NT2/D1 (cell line): ENCODE measurements around the gene TCP11L1.

Experiments used
- DNase-seq: peaks from one replicate; pipeline ENCODE4 v3.0.0-alpha.2; 2011; ENCODE audit warnings: low read depth, low spot score
- H3K27me3 ChIP-seq: 2 replicates; pipeline ENCODE4 v1.6.0; 2011; ENCODE audit warnings: mild to moderate bottlenecking; ENCODE audit not compliant: insufficient read length, insufficient read depth
- H3K36me3 ChIP-seq: 2 replicates; pipeline ENCODE4 v1.6.1; 2011; ENCODE audit warnings: mild to moderate bottlenecking, low read length, mixed read lengths; ENCODE audit not compliant: insufficient read depth, insufficient read length
- H3K4me1 ChIP-seq: 2 replicates; pipeline ENCODE4 v1.5.1; 2011; ENCODE audit not compliant: insufficient read depth, insufficient read length
- H3K4me3 ChIP-seq: 2 replicates; pipeline ENCODE4 v1.5.1; 2011; ENCODE audit warnings: low read depth; ENCODE audit not compliant: insufficient read length
- H3K9ac ChIP-seq: 2 replicates; pipeline ENCODE4 v1.6.0; 2011; ENCODE audit warnings: low read depth; ENCODE audit not compliant: insufficient read length
- H3K9me3 ChIP-seq: 2 replicates; pipeline ENCODE4 v1.5.1; 2011; ENCODE audit warnings: mild to moderate bottlenecking, low read length; ENCODE audit not compliant: insufficient read depth
- SUZ12 ChIP-seq: IDR thresholded peaks from 2 replicates; pipeline ENCODE4 v1.6.1; 2011; ENCODE audit not compliant: insufficient read length, insufficient read depth; ENCODE audit errors: extremely low read depth
- YY1 ChIP-seq: IDR thresholded peaks from 2 replicates; pipeline ENCODE4 v1.6.1; 2011; ENCODE audit not compliant: insufficient read length, insufficient read depth
- ZNF274 ChIP-seq: IDR thresholded peaks from 2 replicates; pipeline ENCODE4 v1.6.1; 2011; ENCODE audit warnings: mild to moderate bottlenecking, low read depth, low read length

The TCP11L1 gene

DNA sequence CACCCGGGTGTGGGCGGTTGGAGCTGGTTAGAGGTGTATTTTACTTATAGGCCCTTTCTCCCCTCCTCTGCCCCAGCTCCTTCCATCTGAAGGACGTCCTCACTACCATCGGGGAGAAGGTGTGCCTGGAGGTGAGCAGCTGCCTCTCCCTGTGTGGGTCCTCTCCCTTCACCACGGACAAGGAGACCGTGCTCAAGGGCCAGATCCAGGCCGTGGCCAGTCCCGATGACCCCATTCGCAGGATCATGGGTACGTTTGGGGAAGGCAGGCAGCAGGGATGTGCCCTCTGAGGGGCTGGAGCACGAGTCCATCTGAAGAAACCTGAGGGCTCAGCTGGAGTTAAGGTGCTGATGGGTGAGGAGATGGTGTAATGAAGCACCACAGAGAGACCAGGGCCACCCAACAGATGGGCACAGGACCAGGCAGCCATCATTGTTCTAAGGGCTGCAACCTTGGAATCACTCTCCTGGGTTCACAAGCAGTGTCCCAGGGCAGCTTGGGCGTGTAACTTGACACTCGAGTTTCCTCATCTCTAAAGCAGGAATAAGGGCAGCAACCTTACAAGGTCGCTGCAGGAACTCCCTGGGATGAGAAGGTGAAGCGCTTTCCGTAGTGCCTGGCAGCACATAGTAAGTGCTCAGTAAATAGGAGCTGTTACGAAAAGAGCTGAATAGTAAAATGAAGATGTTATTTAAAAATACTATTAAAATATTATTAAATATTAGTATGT lies 29.4 kb downstream of the TCP11L1 start:
- peaks cover 4% of the 10 kb centered on the region for H3K4me1 ChIP-seq
- no peak for DNase-seq
- H3K36me3 ChIP-seq = peaks cover 56% of the 10 kb centered on the region
- no peaks in the 10 kb centered on the region for H3K9me3 ChIP-seq
- no peak overlapping the region for H3K9ac ChIP-seq
- no peaks in the 10 kb centered on the region for H3K27me3 ChIP-seq
- H3K4me3 ChIP-seq = no peak overlapping the region
- TF ChIP-seq YY1 (no peak), ZNF274 (no peak), SUZ12 (no peak)

DNA sequence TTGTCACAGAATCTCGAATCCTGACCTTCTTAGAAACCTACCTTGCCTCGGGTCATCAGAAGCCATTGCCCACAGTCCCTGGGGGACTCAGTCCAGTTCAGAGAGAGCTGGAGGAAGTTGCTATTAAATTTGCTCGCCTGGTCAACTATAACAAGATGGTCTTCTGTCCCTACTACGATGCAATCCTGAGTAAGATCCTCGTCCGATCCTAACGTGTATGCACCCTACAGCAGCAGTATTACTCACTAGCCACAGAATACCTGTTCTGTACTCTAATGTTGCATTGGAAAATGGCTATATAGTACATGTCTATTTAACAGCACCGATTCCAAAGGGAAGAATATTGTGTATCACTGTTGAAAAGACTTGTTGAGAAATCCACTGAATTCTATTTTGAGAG lies 33.1 kb downstream of the TCP11L1 start:
- DNase-seq = no peak
- no peaks in the 10 kb centered on the region; the same call in 1 of the 2 replicates for H3K9me3 ChIP-seq
- peaks cover 66% of the 10 kb centered on the region for H3K36me3 ChIP-seq
- no peaks in the 10 kb centered on the region for H3K27me3 ChIP-seq
- no peak overlapping the region for H3K4me3 ChIP-seq
- no peak overlapping the region for H3K9ac ChIP-seq
- H3K4me1 ChIP-seq = peaks cover 4% of the 10 kb centered on the region
- TF ChIP-seq SUZ12 (no peak), ZNF274 (no peak), YY1 (no peak)

DNA sequence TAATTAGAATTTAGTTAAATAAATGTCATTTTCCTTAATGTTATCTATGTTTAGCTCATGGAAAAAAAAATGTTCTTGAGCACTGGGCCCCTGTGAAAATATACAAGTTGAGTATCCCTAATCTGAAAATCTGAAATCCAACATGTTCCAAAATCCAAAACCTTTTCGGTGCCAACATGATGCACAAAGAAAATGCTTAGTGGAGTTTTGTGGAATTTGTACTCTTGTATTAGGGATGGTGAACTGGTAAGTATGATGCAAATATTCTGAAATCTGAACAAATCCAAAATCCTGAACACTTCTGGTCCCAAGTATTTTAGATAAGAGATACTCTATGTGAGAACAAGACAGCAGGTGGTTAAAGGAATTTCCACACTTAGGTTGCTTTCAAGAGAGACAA lies 44.5 kb downstream of the TCP11L1 start:
- no peak overlapping the region for H3K4me3 ChIP-seq
- TF ChIP-seq YY1 (no peak), ZNF274 (no peak), SUZ12 (no peak)
- H3K27me3 ChIP-seq = no peaks in the 10 kb centered on the region
- no peak overlapping the region for H3K9ac ChIP-seq
- no peak for DNase-seq
- H3K9me3 ChIP-seq = no peaks in the 10 kb centered on the region
- no peaks in the 10 kb centered on the region for H3K4me1 ChIP-seq
- H3K36me3 ChIP-seq = peaks cover 57% of the 10 kb centered on the region

GRCh38 chr11:33086017-33086416 lies 46.6 kb downstream of the TCP11L1 start:
- TF ChIP-seq SUZ12 = no peak
- no peak for TF ChIP-seq ZNF274
- no peak for TF ChIP-seq YY1
- Histone ChIP-seq H3K9ac (no peak overlapping the region), H3K4me3 (no peak overlapping the region), H3K9me3 (no peaks in the 10 kb centered on the region), H3K36me3 (peaks cover 74% of the 10 kb centered on the region), H3K4me1 (no peaks in the 10 kb centered on the region), H3K27me3 (no peaks in the 10 kb centered on the region)
- no peak for DNase-seq

DNA sequence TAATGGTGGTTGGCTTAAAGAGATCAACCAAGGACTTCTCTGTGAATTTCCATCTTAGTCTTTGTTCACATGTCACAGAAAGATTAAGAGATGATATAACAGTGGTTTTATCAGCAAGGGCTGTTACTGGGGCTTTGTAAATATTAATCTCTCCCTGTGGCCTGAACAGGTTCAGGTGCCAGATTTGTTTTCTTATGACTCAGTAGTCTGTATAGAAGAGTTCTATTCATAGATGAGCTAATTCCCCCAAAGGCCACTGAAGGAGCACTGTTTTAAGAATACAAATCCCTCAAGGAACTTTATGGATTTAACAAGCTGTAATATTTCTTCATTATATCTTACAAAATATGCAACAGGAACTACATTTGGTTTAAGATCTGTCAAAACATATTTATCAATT lies 50.4 kb downstream of the TCP11L1 start:
- Histone ChIP-seq H3K36me3 (peaks cover 66% of the 10 kb centered on the region), H3K9me3 (no peaks in the 10 kb centered on the region), H3K9ac (no peak overlapping the region), H3K4me3 (no peak overlapping the region), H3K4me1 (no peaks in the 10 kb centered on the region), H3K27me3 (no peaks in the 10 kb centered on the region)
- no peak for DNase-seq
- TF ChIP-seq ZNF274 (no peak), SUZ12 (no peak), YY1 (no peak)

DNA sequence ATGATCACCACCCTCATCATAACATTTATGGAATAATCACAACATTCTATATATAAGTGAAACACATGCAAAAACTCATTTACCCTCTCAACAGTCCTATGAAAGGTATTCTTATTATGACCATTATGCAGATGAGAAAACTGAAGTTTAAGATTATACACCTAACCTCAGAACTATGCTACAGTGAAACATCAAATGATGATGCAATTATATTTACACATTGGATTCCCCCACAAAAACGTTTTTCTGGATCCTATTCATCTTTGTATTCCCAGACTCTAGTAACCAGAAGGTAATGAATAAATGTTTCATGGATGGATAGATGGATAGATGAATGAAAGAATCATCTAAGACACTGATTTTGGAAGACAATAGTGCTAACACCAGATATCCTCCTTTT lies 54.8 kb downstream of the TCP11L1 start:
- no peak overlapping the region for H3K9ac ChIP-seq
- no peak for DNase-seq
- no peaks in the 10 kb centered on the region for H3K4me1 ChIP-seq
- peaks cover 62% of the 10 kb centered on the region for H3K36me3 ChIP-seq
- H3K4me3 ChIP-seq = no peak overlapping the region
- H3K9me3 ChIP-seq = no peaks in the 10 kb centered on the region
- no peaks in the 10 kb centered on the region for H3K27me3 ChIP-seq
- TF ChIP-seq YY1 (no peak), SUZ12 (no peak), ZNF274 (no peak)

DNA sequence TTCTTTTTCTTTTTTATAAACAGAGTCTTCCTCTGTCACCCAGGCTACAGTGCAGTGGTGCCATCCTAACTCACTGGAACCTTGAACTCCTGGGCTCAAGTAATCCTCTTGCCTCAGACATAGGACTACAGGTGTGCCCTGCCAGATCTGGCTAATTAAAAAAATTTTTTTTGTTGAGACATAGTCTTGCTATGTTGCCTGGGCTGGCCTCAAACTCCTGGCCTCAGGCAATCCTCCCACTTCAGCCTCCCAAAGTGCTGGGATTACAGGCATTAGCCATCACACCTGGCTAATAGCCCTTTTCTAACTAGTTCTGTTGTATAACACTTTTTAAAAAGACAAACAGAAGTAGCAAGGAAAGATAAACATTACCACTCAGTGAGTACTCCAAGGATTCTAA lies 64.5 kb downstream of the TCP11L1 start:
- Histone ChIP-seq H3K27me3 (no peaks in the 10 kb centered on the region), H3K4me1 (no peaks in the 10 kb centered on the region), H3K9ac (no peak overlapping the region), H3K9me3 (no peaks in the 10 kb centered on the region), H3K4me3 (no peak overlapping the region), H3K36me3 (peaks cover 44% of the 10 kb centered on the region)
- DNase-seq = no peak
- TF ChIP-seq ZNF274 (no peak), SUZ12 (no peak), YY1 (no peak)
